Measurements from ENCODE around the gene SLC22A7. TPM values are rescaled to one million over a fixed set of nuclear protein-coding genes. Genes with fewer than 3 reads are reported as not detected.

SLC22A7 gene
- polyA plus RNA-seq, 1 donor (not counting 4 experiments of a cell fraction or from before 2014, with no cell fraction given) = not detected

DNA sequence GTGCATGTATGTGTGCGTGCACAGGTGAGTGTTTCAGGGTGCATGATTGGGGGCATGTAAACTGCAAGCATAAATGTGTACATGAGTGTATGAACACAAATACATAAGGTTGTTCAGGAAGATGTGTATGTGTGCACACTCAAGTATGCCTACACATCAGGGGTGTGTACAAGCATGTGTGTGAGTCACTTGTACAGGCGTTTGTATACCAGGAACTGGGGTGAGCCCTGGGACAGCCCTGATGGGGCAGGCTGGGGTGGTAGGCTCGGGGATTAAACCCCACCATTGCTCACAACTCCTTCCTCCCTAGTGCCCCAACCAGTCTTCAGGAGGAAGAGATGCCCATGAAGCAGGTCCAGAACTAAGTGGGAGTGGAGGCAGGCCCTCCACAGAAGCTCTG, 6.3 kb downstream of the SLC22A7 start:
- no peaks in the 10 kb centered on the region for H3K9me3 ChIP-seq (ENCODE audit: control insufficient read depth, low read depth, low read length)
- dilution Hi-C loops (cut with MboI; ENCODE audit: extremely low pct_ligation_motif_present, low sequenced_read_pairs) = no loop called here
- FAIRE-seq (peak; percentile 52), DNase-seq (ENCODE audit: low read depth, low spot score) (no peak)
- no peaks in the 10 kb centered on the region for H4K20me1 ChIP-seq (ENCODE audit: control insufficient read depth, extremely low read depth, insufficient read depth, low read length)
- H3K9me1 ChIP-seq (ENCODE audit: control insufficient read depth, extremely low read depth, insufficient read depth, low read length) = no peaks in the 10 kb centered on the region
- TF ChIP-seq, protein P1, sequence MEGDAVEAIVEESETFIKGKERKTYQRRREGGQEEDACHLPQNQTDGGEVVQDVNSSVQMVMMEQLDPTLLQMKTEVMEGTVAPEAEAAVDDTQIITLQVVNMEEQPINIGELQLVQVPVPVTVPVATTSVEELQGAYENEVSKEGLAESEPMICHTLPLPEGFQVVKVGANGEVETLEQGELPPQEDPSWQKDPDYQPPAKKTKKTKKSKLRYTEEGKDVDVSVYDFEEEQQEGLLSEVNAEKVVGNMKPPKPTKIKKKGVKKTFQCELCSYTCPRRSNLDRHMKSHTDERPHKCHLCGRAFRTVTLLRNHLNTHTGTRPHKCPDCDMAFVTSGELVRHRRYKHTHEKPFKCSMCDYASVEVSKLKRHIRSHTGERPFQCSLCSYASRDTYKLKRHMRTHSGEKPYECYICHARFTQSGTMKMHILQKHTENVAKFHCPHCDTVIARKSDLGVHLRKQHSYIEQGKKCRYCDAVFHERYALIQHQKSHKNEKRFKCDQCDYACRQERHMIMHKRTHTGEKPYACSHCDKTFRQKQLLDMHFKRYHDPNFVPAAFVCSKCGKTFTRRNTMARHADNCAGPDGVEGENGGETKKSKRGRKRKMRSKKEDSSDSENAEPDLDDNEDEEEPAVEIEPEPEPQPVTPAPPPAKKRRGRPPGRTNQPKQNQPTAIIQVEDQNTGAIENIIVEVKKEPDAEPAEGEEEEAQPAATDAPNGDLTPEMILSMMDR (optimal IDR thresholded peaks at IDR 0.05 in 1 of 3, IDR thresholded peaks at IDR 0.05 in 1 of 3, conservative IDR thresholded peaks at IDR 0.05 in 1 of 3; ENCODE audit: extremely low read depth in 1 of 3, insufficient read depth in 2 of 3, low read length in 3 of 3) = no peak
- no peak for TF ChIP-seq EZH2 (IDR thresholded peaks at IDR 0.05; ENCODE audit: low read length)
- no peak overlapping the region for H3K4me2 ChIP-seq (ENCODE audit: control insufficient read depth, extremely low read depth, insufficient read depth, low read depth, low read length)
- peaks cover 14% of the 10 kb centered on the region for H3K27me3 ChIP-seq (ENCODE audit: control insufficient read depth, extremely low read depth, insufficient read depth, low read length)
- no peaks in the 10 kb centered on the region for H3K36me3 ChIP-seq (ENCODE audit: control insufficient read depth in 2 of 2, extremely low read depth in 1 of 2, insufficient read depth in 2 of 2, low read length in 2 of 2)
- no peak overlapping the region for H3K9ac ChIP-seq (ENCODE audit: control insufficient read depth, extremely low read depth, insufficient read depth, low read length)
- no peak overlapping the region for H3K4me3 ChIP-seq (ENCODE audit: control insufficient read depth in 2 of 3, extremely low read depth in 1 of 3, insufficient read depth in 2 of 3, low read depth in 1 of 3, low read length in 3 of 3)
- H3K4me1 ChIP-seq (ENCODE audit: control insufficient read depth, extremely low read depth, insufficient read depth, low read length) = peaks cover 6% of the 10 kb centered on the region
- H2AFZ ChIP-seq (ENCODE audit: control insufficient read depth, low read length) = no peak overlapping the region
- no peaks in the 10 kb centered on the region for H3K79me2 ChIP-seq (ENCODE audit: control insufficient read depth, insufficient read depth, low read length)
- H3K27ac ChIP-seq (ENCODE audit: control insufficient read depth, insufficient read depth, low read length) = no peak overlapping the region

DNA sequence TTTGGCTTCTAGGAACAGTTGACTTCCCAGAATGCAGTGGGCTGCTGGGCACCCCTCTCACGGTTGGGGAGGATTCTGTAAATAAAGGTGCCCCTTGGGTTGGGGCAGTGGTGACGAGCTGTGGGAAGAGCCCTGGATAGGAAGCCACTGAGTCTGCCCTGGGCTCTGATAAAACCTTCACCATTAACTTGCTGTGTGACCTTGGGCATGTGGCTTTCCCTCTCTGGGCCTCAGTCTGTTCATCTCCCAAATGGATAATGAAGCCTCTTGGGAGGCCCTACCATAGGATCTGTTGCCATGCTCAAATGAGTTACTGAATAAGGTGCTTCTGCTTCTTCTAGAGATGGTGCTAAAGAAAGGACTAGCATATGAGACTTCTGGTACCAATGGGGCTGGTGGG, 6.8 kb downstream of the SLC22A7 start:
- Histone ChIP-seq H3K36me3 (ENCODE audit: control insufficient read depth in 2 of 2, extremely low read depth in 1 of 2, insufficient read depth in 2 of 2, low read length in 2 of 2) (no peaks in the 10 kb centered on the region), H3K4me2 (ENCODE audit: control insufficient read depth, extremely low read depth, insufficient read depth, low read depth, low read length) (no peak overlapping the region), H3K27ac (ENCODE audit: control insufficient read depth, insufficient read depth, low read length) (no peak overlapping the region), H3K9me1 (ENCODE audit: control insufficient read depth, extremely low read depth, insufficient read depth, low read length) (no peaks in the 10 kb centered on the region), H3K27me3 (ENCODE audit: control insufficient read depth, extremely low read depth, insufficient read depth, low read length) (peaks cover 9% of the 10 kb centered on the region), H3K4me3 (ENCODE audit: control insufficient read depth in 2 of 3, extremely low read depth in 1 of 3, insufficient read depth in 2 of 3, low read depth in 1 of 3, low read length in 3 of 3) (no peak overlapping the region), H3K9ac (ENCODE audit: control insufficient read depth, extremely low read depth, insufficient read depth, low read length) (no peak overlapping the region), H2AFZ (ENCODE audit: control insufficient read depth, low read length) (no peak overlapping the region), H4K20me1 (ENCODE audit: control insufficient read depth, extremely low read depth, insufficient read depth, low read length) (no peaks in the 10 kb centered on the region), H3K79me2 (ENCODE audit: control insufficient read depth, insufficient read depth, low read length) (no peaks in the 10 kb centered on the region), H3K9me3 (ENCODE audit: control insufficient read depth, low read depth, low read length) (no peaks in the 10 kb centered on the region), H3K4me1 (ENCODE audit: control insufficient read depth, extremely low read depth, insufficient read depth, low read length) (peaks cover 7% of the 10 kb centered on the region)
- FAIRE-seq (no peak), DNase-seq (ENCODE audit: low read depth, low spot score) (no peak)
- TF ChIP-seq, protein P1 (optimal IDR thresholded peaks at IDR 0.05 in 1 of 3, IDR thresholded peaks at IDR 0.05 in 1 of 3, conservative IDR thresholded peaks at IDR 0.05 in 1 of 3; ENCODE audit: extremely low read depth in 1 of 3, insufficient read depth in 2 of 3, low read length in 3 of 3) = no peak
- TF ChIP-seq EZH2 (IDR thresholded peaks at IDR 0.05; ENCODE audit: low read length) = no peak
- dilution Hi-C loops (cut with MboI; ENCODE audit: extremely low pct_ligation_motif_present, low sequenced_read_pairs) = no loop called here
